ENCODE results near the gene COX4I1. TPM values are rescaled to one million over a fixed set of nuclear protein-coding genes. Genes with fewer than 3 reads are reported as not detected.

The COX4I1 gene
- total and polyA plus RNA-seq, 2 of the 8 experiments (the other 6 are each of a cell fraction or from before 2014, with no cell fraction given): 507 to 707 TPM

DNA sequence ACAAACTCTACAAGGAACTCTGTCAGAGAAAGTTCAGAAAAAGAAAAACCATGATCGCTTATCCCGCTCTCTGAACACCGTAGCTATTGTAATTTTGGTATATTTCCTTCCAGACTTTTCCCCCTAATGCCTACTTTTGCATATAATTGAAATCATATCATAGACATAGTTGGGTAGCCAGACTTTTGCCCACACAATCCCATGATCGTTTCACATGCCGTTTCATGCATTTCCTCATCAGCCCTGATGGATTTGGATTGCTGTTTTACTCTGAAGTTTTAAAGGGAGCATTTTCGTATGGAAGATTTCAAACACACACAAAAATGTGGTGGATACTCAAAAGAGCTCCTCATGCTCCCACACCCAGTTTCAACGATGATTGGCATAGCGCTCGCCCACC, 31.3 kb downstream of the COX4I1 start (continued):
- TF ChIP-seq, protein P1, sequence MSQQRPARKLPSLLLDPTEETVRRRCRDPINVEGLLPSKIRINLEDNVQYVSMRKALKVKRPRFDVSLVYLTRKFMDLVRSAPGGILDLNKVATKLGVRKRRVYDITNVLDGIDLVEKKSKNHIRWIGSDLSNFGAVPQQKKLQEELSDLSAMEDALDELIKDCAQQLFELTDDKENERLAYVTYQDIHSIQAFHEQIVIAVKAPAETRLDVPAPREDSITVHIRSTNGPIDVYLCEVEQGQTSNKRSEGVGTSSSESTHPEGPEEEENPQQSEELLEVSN (IDR thresholded peaks at IDR 0.05): no peak
- no peak for TF ChIP-seq EP300 (IDR thresholded peaks at IDR 0.05; ENCODE audit: borderline replicate concordance in 1 of 2, low read depth in 2 of 2, low read length in 2 of 2)
